Nucleus accumbens (tissue), 56 donors: ENCODE data around the gene MAPK8IP1.
"Not testable (repeated sequence)": the region's sequence is repeated elsewhere in the genome, so short reads cannot be mapped to it uniquely, and the experiment has no call there.

Experiments
- DNase-seq, 56 donors: peaks; one replicate each; lab custom pipeline; 2025; lab: John Stamatoyannopoulos, UW

MAPK8IP1 gene

GRCh38 chr11:45886816-45887520, 1.5 kb downstream of the MAPK8IP1 start:
- no peak for DNase-seq

- no peak for DNase-seq
These were observed 2.1 kb downstream of the MAPK8IP1 start for GRCh38 chr11:45887587-45887986.

GRCh38 chr11:45889555-45889954, 4.1 kb downstream of the MAPK8IP1 start:
- no peak for DNase-seq

DNA sequence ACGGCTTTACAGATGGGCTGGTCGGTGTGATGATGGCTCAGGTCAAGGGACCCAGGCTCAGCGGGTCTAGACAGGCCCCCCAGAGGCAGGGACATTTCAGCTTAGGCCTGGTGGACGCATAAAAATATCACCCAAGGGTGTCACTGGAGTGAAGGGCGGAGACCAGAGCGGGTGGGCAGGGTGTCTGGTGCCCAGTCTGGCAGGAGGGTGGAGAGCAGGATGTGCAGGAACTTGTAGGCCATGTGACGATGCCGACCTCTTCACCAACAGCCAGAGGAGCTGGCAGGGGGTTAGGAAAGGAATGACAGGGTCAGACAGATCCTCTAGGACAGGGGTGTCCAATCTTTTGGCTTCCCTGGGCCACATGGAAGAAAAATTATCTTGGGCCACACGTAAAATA, 4.5 kb downstream of the MAPK8IP1 start:
- DNase-seq = no peak

GRCh38 chr11:45890886-45891550, 5.6 kb downstream of the MAPK8IP1 start:
- peak in 3 of 56 donors; percentile 15 to 24 (median 23) for DNase-seq

DNA sequence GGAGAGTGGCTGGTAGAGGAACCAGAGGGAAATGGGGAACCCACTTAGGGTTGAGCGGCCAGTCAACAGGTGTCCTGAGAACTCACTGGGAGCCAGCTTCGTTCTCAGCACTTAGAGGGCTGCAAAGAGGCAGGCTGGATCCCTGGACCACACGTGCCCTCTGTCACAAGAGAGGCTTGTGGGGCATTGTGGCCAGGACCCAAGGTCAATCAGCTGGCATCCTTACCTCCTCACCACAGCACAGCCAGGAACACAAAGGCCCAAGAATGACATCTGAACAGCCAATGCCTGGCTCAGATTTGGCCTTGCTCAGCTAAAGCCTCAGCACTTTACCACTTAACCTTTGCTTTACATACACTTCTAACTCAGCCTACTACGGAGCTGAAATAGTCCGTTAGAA, 7.4 kb downstream of the MAPK8IP1 start:
- no peak for DNase-seq

DNA sequence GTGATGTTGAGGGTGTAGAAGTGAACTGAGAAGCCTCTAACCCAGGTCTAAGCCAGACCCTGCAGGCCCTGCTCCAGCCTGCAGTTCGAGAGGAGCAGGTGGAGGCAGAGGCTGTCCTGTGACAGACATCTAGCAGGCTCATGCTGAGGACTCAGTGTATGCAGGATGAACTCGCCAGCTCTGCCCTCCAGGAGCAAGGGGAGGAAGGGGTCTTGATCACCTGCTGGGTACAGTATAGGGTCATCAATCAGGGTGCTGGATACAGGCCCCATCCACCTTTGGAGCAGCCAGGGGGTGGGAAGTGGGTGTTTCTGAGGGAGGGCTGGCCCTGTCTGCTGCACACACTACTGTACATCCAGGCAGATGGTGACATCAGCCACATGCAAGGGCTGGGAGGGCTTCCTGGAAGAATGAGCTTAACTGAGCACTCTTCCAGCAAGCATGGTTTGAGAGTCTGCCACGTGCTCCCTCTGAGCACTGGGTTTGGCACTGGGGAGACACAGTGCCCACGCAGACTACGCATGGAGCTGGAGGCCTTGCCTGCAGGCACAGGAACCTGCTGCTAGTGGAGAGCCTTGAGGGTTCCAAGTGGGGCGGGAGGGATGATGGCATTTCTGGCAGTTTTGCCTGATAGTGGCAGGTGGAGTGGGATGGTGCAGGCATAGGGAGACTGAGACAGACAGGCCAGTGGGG, 9.2 kb downstream of the MAPK8IP1 start:
- peak in 10 of 56 donors; percentile 20 to 46 (median 38) for DNase-seq

- no peak for DNase-seq
These were observed 10.3 kb downstream of the MAPK8IP1 start for GRCh38 chr11:45895553-45896259.

DNA sequence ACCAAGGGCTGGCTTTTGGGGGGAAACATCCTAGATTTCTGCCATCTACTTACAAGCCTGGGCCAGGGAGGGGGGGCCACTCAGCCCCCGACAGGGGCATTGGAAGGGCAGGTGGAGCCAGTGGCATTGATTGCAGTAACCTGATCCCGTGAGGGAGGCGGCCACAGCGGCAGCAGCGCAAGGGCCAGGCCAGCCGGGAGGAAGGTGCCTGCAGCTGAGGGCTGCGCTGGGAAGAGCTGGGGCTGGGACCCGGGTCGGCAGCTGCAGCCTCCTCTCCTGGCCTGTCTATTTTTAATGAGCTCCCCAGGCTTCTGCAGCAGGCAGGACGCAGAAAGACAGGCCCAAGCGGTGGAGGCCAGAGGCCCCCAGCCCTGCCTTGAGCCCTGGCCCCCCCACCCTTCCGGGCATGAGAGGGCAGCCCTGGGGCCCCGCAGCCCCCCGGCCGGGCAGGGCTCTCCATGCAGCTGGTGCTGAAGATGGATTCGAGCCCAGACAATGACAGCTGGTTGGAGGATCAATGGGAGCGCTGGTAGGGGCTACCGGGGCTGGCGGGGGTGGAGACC, 11.1 kb downstream of the MAPK8IP1 start:
- peak in 21 of 56 donors; percentile 18 to 74 (median 36) for DNase-seq

DNA sequence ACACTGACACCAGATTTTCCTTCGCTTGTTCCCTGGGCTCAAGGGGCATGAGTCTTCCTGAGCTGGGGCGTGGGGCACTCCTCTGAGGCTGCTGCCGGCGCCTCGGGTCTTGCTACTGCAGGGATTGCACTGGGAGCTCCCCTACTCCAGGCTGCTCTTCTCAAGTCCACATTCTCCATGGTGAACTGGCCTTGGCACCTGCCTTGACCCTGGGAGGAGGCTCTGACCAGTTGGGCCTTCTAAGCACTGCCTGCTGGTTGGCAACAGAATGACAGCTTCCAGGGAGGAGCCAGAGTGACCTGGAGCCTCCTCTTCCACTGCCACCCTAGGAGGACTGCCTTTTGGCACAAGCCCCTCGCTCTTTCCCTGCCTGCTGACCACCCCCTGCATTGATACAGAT, 12.1 kb downstream of the MAPK8IP1 start:
- no peak for DNase-seq

DNA sequence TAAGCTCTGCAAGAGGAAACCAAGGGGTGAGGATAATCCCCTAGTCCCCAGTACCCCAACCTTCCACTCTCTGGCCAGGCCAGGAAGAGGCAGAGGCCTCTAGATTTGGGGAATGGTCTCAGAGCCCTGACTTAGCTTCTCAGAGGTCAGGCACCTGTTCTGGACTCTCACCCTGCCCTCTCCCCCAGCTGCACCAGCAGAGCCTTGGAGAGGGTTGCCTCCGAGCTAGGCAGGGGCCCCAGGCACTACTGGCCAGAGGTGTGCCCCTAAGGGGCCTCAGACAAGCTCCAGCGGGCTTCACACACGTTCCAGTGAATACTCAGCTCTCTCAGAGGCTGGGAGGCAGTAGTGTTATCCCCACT, 13.6 kb downstream of the MAPK8IP1 start:
- DNase-seq = no peak

- DNase-seq = peak; percentile 43 to 95 (median 88)
These were observed 14.2 kb downstream of the MAPK8IP1 start for GRCh38 chr11:45899448-45900174.

- not testable (repeated sequence) for DNase-seq
These were observed 14.8 kb downstream of the MAPK8IP1 start for GRCh38 chr11:45900175-45900800.

- peak in 52 of 56 donors; percentile 29 to 81 (median 63) for DNase-seq
These were observed 15.6 kb downstream of the MAPK8IP1 start for GRCh38 chr11:45900916-45901617.

- DNase-seq = peak in 53 of 56 donors; percentile 36 to 93 (median 79)
These were observed 16.2 kb downstream of the MAPK8IP1 start for GRCh38 chr11:45901626-45902025.

- DNase-seq = peak in 2 of 56 donors; percentile 19 to 26
These were observed 17.3 kb downstream of the MAPK8IP1 start for GRCh38 chr11:45902452-45903380.

GRCh38 chr11:45904309-45904915, 19.0 kb downstream of the MAPK8IP1 start:
- no peak for DNase-seq
